HG03460 (cell line): ENCODE results near the gene SORCS2.

Experiments
- ATAC-seq: cut with Tn5 transposase; IDR thresholded peaks from one replicate; pipeline ENCODE4 v1.9.1; 2021; ENCODE audit not compliant: unreplicated experiment

The SORCS2 gene

GRCh38 chr4:7217474-7218321, 25.4 kb downstream of the SORCS2 start:
- ATAC-seq = no peak

DNA sequence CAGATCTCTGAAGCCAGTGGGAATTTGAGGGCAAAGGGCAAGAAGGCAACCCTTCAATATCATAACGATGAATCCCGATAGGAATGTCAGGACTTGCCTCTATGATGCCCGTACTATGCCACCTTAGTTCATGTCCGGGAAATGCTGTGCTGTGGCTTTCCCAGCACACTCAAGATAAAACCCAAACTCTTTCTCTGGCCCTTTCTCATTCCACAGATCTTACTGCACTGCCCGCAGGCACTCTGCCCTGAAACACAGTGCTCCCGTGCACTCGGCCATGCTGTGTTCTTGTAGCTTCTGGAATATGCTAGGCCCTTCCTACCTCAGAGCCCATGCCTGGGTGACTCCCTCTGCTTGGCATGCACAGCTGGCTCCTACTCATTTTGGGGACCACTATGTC, 26.3 kb downstream of the SORCS2 start:
- no peak for ATAC-seq

- ATAC-seq = no peak
These were observed 30.2 kb downstream of the SORCS2 start for GRCh38 chr4:7222521-7222920.

- no peak for ATAC-seq
These were observed 31.2 kb downstream of the SORCS2 start for GRCh38 chr4:7223541-7223940.

DNA sequence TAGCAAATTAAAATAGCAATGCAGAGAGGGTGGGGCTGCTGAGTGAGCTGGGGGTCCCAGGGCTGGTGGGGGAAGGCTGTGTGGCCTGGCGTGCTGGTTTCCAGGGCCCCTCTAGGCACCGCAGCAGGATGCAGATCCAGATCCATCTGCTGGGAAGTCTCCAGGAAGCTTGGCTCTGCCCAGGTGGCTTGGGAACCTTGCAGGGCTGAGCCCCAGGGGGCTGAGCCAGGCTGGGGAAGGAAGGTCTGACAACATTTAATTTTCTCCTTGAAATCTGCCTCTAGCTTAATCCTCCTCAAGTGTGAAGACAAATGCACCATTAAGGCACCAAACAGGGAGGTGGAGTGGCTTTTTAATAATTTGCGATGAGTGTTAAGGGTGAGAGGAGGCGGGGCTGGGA, 31.7 kb downstream of the SORCS2 start:
- ATAC-seq = no peak

- ATAC-seq = no peak
These were observed 32.7 kb downstream of the SORCS2 start for GRCh38 chr4:7224878-7225533.

GRCh38 chr4:7226439-7226838, 34.1 kb downstream of the SORCS2 start:
- ATAC-seq = no peak

- no peak for ATAC-seq
These were observed 34.7 kb downstream of the SORCS2 start for GRCh38 chr4:7227008-7227407.

DNA sequence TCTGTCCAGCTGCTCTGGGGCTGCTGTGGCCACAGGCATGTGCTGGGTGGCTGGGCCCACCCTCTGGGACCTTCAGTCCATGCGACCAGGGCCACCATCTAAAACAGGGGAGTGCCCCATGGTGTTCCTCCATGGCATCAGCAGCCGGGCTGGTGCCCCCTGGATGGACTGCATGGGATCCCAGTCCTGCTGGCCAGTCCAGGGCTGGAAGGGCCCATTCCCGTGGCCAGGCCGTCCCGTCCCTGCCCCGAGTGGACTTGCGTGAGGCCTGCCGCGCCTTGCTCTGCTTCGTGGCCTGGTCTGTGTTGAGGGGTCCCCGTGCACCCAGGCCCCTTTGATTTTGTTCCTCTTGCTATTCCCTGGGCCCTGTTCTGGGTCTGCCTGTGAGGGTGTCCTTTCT, 36.4 kb downstream of the SORCS2 start:
- ATAC-seq = no peak

- ATAC-seq = no peak
These were observed 39.8 kb downstream of the SORCS2 start for GRCh38 chr4:7232061-7232650.

GRCh38 chr4:7233006-7233580, 40.8 kb downstream of the SORCS2 start:
- ATAC-seq = no peak

DNA sequence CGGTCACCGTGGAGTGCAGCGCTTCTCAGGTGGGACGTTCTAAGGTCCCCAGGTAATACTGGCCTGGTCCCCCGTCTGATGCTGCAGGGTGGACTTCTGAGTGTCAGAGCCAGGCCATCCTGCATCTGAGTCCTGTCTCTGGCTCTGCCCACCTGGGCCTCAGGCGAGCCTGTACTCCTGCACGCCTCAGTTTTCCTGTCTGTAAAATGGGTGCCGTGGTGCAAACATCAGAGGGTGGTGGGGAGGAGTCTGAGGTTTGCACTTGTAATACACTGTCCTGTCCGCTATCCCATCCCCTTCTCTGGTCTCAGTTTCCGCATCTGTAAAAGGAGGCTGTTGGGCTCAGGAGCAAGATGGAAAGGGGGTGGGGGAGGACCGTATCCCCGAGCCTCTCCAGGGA, 41.3 kb downstream of the SORCS2 start:
- ATAC-seq = no peak

DNA sequence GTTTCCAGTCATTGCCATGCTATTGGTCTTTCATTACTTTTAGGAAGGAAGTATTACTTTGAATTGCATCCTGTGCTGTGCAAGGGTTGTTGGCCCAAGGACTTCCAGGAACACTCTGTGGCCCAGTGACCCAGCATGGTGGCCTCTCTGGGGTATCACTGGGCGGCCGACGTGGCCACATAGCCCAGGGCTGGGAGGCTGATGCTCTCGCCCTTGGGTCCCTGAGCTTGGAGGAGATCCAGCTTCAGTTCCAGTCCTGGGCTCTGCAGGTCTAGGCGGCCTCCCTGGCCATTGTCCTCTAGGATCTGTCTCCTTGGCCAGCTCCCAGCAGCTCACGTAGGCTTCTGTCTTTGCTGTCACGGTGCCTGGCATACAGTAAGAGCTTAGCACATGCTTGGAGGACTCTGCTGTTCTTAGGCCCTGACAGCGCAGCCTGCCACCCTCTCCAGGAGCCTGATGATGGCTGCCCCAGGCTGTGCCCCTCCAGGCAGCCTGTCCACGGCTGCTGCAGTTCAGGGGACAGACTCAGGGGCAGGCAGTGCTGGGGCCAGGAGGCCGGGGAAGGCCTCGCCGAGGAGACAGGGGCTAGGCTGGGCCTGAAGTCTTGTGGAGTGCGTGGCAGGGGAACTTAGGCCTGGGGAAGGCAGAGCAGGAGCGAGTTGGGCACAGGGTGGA, 42.2 kb downstream of the SORCS2 start:
- ATAC-seq = no peak

GRCh38 chr4:7235030-7235380, 42.7 kb downstream of the SORCS2 start:
- ATAC-seq = no peak

DNA sequence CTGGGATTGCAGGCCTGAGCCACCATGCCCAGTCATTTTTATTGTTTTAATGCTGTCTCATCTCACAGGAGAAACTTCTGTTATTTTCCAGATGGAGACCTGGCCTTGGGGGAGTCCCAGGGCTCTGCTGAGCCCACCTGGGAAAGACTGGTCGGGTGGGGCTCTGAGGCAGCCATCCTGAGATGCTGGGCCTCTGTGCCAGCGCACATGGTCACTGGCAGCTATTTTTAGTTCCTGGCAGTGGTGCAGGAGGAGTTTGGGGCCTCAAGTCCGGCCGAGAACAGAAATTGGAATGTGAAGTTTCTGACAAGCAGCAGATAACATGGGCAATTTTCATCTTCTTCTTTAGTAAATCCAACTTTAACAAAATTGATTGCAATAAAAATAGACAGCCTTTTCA, 44.5 kb downstream of the SORCS2 start:
- ATAC-seq = no peak

DNA sequence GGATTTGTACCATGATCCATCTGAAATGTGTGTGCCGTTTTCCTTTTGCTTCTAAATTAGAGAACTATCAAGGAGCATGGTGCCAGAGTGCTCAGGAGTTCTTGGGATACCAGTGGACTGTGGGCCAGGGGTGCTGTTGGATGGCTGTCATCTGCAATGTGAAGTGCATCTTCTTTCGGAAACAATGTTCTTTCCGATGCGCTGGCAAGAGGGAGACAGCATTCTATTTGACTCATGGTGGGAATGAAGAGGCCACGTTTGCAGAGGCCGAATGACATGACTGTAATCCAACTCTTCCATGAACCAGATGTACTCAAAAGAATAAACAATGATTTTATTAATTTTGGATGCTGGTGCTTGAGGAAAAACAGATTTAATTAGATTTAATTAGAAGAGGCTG, 45.5 kb downstream of the SORCS2 start:
- ATAC-seq = no peak

DNA sequence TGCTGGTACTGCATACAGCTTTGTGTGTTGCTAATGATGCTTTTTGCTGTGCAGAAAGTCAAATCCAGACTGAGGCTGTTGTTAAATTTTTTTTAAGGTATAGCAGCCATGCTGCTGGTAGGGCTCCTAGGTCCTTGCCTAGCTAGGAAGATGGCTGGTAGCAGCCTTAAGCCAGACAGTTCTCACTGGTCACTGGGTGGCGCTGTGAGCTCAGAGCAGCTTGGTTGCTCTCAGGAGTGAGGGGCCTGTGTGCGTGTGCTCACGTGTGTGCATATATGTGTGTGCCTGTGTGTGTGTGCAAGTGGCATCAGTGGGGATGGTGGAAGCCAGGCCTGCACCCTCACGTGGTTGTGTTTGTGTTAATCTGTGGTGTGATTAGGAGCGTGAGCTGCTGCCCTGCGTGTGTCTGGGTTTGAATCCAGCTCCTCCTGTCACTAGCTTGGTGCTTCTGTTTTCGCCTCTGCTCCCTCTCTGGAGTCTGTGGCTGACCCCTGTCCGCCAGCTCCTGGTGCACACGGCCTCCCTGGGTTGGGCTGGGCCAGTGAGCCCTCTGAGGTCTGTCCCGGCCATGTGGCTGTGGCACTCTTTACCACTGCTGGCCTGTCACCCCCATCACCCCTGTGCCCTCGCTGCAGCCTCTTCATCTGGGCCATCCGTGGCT, 46.1 kb downstream of the SORCS2 start:
- no peak for ATAC-seq

GRCh38 chr4:7239101-7239820, 46.9 kb downstream of the SORCS2 start:
- ATAC-seq = no peak

DNA sequence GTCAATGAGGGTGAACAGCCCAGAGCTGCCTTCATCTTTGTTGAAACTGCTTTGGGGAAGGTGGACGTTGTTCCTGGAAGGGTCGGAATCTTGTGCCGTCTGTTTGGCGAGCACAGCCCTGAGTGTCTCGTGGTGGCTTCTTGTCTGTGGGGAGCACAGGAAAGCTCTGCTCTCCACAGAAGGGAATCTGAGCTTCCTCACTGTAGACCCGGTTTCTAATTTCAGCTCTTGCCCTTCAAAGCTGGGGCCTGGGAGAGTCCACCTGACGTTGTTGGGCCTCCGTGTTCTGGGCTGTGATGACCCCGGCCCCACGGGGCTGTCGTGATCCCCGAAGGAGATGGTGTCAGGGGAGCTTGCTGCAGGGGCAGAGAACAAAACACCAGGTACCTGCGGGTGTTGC, 47.5 kb downstream of the SORCS2 start:
- no peak for ATAC-seq

- ATAC-seq = no peak
These were observed 48.0 kb downstream of the SORCS2 start for GRCh38 chr4:7240306-7240705.
